Measurements from ENCODE around the gene MACO1.

The MACO1 gene

GRCh38 chr1:25515033-25515432 lies 84.3 kb downstream of the MACO1 start:
- Mint-ChIP-seq H3K4me1 (ENCODE audit: low read depth) (no peaks in the 10 kb centered on the region), H3K36me3 (no peaks in the 10 kb centered on the region), H3K27me3 (no peaks in the 10 kb centered on the region), H3K4me3 (no peak overlapping the region), H3K27ac (no peak overlapping the region), H3K9me3 (ENCODE audit: low read depth) (no peaks in the 10 kb centered on the region)

DNA sequence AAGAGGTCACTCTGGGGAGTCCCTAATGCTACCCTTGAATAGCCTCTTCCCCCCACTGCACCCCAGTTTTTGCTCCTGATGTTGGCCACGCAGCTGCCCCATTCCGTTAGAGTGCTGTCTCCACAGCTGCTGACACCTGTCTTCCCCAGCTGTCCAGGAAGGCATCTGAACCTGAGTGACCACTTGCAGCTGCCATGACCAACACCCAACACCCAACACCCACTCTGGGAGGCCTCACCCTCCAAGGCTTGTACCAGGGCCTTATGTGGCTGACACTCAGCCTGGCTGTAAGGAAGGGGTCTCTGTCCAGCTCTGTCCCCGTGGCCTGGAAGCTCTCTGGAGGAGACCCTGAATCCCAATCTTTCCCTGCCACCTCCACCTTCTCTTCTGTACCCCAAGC lies 86.0 kb downstream of the MACO1 start:
- no peaks in the 10 kb centered on the region for H3K36me3 Mint-ChIP-seq
- no peak overlapping the region for H3K27ac Mint-ChIP-seq
- H3K4me1 Mint-ChIP-seq (ENCODE audit: low read depth): peaks cover 8% of the 10 kb centered on the region
- no peaks in the 10 kb centered on the region for H3K9me3 Mint-ChIP-seq (ENCODE audit: low read depth)
- no peaks in the 10 kb centered on the region for H3K27me3 Mint-ChIP-seq
- H3K4me3 Mint-ChIP-seq: no peak overlapping the region

GRCh38 chr1:25517476-25518394 lies 87.0 kb downstream of the MACO1 start:
- H3K27ac Mint-ChIP-seq: no peak overlapping the region
- no peak overlapping the region for H3K4me3 Mint-ChIP-seq
- H3K9me3 Mint-ChIP-seq (ENCODE audit: low read depth): no peaks in the 10 kb centered on the region
- H3K27me3 Mint-ChIP-seq: no peaks in the 10 kb centered on the region
- H3K36me3 Mint-ChIP-seq: no peaks in the 10 kb centered on the region
- peaks cover 8% of the 10 kb centered on the region for H3K4me1 Mint-ChIP-seq (ENCODE audit: low read depth)

GRCh38 chr1:25519624-25520023 lies 88.9 kb downstream of the MACO1 start:
- Mint-ChIP-seq H3K9me3 (ENCODE audit: low read depth) (no peaks in the 10 kb centered on the region), H3K27ac (no peak overlapping the region), H3K4me1 (ENCODE audit: low read depth) (peaks cover 8% of the 10 kb centered on the region), H3K4me3 (no peak overlapping the region), H3K27me3 (no peaks in the 10 kb centered on the region), H3K36me3 (no peaks in the 10 kb centered on the region)

DNA sequence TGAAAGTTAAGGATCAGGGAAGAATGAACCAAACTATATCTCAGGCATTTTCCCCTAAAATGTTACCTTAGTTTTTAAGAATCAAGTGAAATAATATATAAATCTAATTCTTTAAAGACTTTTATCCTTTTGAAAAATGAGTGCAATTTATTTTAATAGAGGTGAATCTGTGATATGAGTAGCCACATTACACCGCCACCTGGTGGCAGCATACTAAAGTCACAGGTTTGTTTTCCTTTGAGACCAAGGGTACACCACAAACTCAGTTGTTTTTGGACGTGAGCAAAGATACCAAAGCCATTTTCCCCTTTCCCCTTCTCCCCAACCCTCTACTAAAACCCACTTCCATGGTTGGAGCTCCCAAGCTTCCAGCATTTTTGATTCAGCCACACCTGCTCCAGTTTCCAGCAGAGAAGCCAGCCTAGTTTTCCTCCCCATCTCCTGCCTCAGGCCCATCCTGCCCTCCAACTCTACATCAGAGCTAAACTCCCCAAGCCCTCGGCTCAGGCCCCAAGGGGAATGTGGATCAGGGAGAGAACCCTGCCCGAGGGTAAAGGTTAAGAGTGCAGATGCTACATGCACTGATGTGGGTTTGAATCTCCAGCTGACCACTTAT lies 89.9 kb downstream of the MACO1 start:
- Mint-ChIP-seq H3K27ac (peak overlapping the region; percentile 19), H3K36me3 (no peaks in the 10 kb centered on the region), H3K27me3 (no peaks in the 10 kb centered on the region), H3K4me3 (no peak overlapping the region), H3K4me1 (ENCODE audit: low read depth) (peaks cover 10% of the 10 kb centered on the region), H3K9me3 (ENCODE audit: low read depth) (no peaks in the 10 kb centered on the region)

GRCh38 chr1:25522031-25522655 lies 91.4 kb downstream of the MACO1 start:
- Mint-ChIP-seq H3K36me3 (no peaks in the 10 kb centered on the region), H3K27ac (no peak overlapping the region), H3K4me1 (ENCODE audit: low read depth) (peaks cover 10% of the 10 kb centered on the region), H3K4me3 (no peak overlapping the region), H3K27me3 (no peaks in the 10 kb centered on the region), H3K9me3 (ENCODE audit: low read depth) (no peaks in the 10 kb centered on the region)

GRCh38 chr1:25523542-25523941 lies 92.8 kb downstream of the MACO1 start:
- no peaks in the 10 kb centered on the region for H3K9me3 Mint-ChIP-seq (ENCODE audit: low read depth)
- H3K36me3 Mint-ChIP-seq: no peaks in the 10 kb centered on the region
- H3K27me3 Mint-ChIP-seq: no peaks in the 10 kb centered on the region
- H3K27ac Mint-ChIP-seq: no peak overlapping the region
- H3K4me3 Mint-ChIP-seq: no peak overlapping the region
- peaks cover 10% of the 10 kb centered on the region for H3K4me1 Mint-ChIP-seq (ENCODE audit: low read depth)

DNA sequence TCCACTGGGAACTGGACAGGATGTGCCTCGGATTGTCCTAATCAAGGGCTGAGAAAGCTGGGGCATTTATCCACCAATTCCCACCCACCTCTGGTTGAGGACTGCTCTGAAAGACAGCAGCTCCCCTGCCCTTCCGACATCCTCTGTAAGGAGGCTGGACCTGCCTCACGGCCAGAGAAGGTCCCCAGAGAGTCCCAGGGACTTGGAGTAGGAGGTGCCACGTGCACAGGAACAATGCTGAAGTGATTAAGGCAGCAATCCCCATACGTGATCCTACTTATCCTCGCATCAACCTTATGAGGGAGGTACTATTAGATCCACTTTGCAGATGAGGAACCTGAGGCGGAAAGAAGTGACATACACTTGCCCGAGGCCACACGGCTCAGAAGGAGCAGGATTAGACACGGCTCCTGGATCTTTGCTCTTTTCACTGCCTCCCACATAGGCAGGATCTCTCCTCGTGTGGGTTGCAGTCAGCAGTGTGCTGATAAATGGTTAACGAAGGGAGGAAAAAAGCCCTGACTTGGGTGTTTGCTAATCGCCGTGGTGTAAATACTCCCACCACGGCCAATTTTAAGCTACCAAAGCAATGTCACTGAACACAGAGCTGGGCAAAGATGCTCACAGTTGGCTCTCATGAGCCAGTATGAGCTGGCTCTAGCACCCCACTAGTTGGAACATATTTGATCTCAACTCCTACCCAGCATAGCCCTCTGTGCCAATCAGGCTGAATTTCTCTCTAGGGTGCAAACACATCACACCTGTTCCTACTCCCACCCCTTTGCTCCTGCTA lies 94.1 kb downstream of the MACO1 start:
- H3K4me3 Mint-ChIP-seq: no peak overlapping the region
- no peak overlapping the region for H3K27ac Mint-ChIP-seq
- peaks cover 13% of the 10 kb centered on the region for H3K4me1 Mint-ChIP-seq (ENCODE audit: low read depth)
- no peaks in the 10 kb centered on the region for H3K36me3 Mint-ChIP-seq
- H3K9me3 Mint-ChIP-seq (ENCODE audit: low read depth): no peaks in the 10 kb centered on the region
- H3K27me3 Mint-ChIP-seq: no peaks in the 10 kb centered on the region

- Mint-ChIP-seq H3K27me3 (no peaks in the 10 kb centered on the region), H3K27ac (no peak overlapping the region), H3K4me3 (no peak overlapping the region), H3K4me1 (ENCODE audit: low read depth) (peaks cover 12% of the 10 kb centered on the region), H3K36me3 (no peaks in the 10 kb centered on the region), H3K9me3 (ENCODE audit: low read depth) (no peaks in the 10 kb centered on the region)
These were observed 94.6 kb downstream of the MACO1 start for GRCh38 chr1:25525361-25525688.

DNA sequence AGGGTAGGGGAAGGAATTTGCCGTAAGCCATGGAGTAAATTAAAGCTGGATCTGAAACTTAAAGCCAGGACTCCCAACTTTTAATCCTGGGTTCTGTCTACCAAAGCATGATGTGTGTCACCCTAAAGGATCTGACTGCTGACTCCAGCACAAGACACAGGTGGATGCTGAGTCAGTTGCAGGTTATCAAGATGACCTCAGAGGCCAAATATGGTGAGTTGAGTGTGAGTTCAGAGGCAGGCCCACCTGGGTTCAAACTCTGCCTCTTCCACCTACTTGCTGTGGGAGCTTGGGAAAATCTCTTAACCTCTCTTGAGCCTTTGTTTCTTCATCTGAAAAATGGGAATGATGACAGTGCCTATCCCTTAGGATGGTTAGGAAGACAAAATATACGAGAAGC lies 96.1 kb downstream of the MACO1 start:
- Mint-ChIP-seq H3K36me3 (no peaks in the 10 kb centered on the region), H3K27ac (no peak overlapping the region), H3K4me1 (ENCODE audit: low read depth) (peaks cover 5% of the 10 kb centered on the region), H3K9me3 (ENCODE audit: low read depth) (no peaks in the 10 kb centered on the region), H3K27me3 (no peaks in the 10 kb centered on the region), H3K4me3 (no peak overlapping the region)

DNA sequence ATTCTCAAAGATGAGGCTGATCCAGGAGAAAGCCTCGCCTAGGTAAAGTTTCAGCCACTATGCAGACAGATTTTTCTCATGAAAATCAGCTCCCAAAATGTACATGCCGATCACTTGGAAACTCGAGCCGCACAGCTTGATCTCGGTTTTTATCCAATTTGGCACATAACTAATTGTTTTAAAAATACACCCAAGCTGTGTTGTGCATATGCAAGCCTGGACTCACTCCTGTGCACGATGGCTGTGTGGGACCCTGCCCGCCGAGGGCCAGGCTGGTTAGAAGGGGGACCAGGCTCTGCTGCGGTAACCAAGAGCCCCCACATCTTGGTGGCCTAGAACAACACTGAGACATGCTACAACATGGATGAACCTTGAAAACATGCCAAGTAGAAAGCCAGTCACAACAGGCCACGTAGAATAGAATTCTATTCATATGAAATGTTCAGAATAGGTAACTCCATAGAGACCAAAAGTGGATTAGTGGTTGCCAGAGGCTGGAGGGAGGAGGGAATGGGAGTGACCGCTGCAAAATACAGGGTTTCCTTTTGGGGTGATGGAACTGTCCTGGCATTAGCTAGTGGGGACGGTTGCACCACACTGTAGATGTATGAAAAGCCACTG lies 96.6 kb downstream of the MACO1 start:
- H3K4me1 Mint-ChIP-seq (ENCODE audit: low read depth): peaks cover 5% of the 10 kb centered on the region
- no peak overlapping the region for H3K27ac Mint-ChIP-seq
- H3K4me3 Mint-ChIP-seq: no peak overlapping the region
- H3K27me3 Mint-ChIP-seq: no peaks in the 10 kb centered on the region
- no peaks in the 10 kb centered on the region for H3K9me3 Mint-ChIP-seq (ENCODE audit: low read depth)
- H3K36me3 Mint-ChIP-seq: no peaks in the 10 kb centered on the region

DNA sequence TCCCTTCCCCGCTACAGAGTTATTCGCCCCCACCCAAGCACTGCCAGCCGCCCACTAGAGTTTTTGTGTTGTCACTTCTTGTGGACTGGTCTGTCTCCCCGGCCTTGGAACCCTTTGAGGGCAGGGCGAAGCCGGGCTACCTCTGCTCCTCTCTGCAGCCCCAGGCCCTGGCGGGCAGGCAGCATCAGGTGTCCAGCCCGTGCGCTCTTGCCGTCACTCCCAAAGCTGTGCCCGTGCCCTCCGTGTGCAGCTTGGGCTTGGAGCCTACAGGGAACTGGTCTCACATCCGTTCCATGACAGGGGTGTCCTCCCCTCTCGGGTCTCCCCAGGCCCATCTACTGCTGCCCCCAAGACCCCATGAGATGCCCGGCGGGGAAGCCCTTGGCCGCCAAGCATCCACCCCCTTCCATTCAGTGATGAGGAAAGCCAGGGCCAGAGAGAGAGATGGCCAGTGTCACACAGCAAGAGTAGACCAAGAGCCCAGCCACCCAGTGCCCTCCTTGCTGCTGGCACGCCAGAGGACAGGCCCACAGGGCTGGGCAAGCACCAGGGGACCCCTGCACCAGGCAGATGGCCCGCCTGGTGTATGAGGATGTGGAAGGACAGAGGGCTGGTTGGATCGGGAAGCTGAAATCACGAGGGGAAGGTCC lies 97.4 kb downstream of the MACO1 start:
- Mint-ChIP-seq H3K36me3 (no peaks in the 10 kb centered on the region), H3K4me1 (ENCODE audit: low read depth) (peaks cover 5% of the 10 kb centered on the region), H3K4me3 (no peak overlapping the region), H3K9me3 (ENCODE audit: low read depth) (no peaks in the 10 kb centered on the region), H3K27me3 (no peaks in the 10 kb centered on the region), H3K27ac (no peak overlapping the region)

DNA sequence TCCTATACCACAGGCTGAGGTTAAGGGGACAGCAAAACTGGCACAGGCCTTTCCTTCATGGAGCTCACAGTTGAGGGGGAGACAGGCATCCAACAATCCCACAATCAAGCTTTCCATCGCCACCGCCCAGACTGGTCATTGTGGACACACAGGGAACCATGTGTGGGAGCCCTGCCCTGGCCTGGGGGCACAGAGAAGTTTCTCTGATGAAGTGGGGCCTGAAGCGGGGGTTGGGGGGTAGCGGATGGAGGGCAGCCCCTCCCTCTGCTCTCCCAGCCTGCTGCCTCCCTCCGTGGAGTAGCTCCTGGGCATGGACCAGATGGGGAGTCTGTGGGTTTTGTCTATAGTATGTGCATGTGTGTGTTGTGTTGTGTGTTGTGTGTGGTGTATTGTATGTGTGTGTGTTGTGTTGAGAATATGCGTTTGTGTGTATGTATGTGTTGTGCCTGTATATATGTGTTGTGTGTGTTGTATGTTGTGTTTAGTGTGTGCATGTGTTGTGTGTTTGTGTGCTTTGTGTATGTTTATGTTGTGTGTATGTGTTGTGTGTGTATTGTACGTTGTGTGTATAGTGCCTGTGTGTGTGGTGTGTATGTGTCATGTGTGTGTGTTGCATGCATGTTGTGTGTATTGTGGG lies 98.3 kb downstream of the MACO1 start:
- no peak overlapping the region for H3K4me3 Mint-ChIP-seq
- H3K27ac Mint-ChIP-seq: no peak overlapping the region
- H3K27me3 Mint-ChIP-seq: no peaks in the 10 kb centered on the region
- no peaks in the 10 kb centered on the region for H3K36me3 Mint-ChIP-seq
- peaks cover 5% of the 10 kb centered on the region for H3K4me1 Mint-ChIP-seq (ENCODE audit: low read depth)
- no peaks in the 10 kb centered on the region for H3K9me3 Mint-ChIP-seq (ENCODE audit: low read depth)
